ENCODE measurements around the gene C12orf76. TPM values are rescaled to one million over a fixed set of nuclear protein-coding genes. Genes with fewer than 3 reads are reported as not detected.

C12orf76 gene
- total and polyA plus RNA-seq, 9 of the 15 experiments (the other 6 are each of a cell fraction or from before 2014, with no cell fraction given): 6.3 to 38.6 (median 12.3) TPM

- FAIRE-seq (no peak), DNase-seq (ENCODE audit: extremely low read depth in 1 of 4, low spot score in 3 of 4) (no peak), ATAC-seq (no peak)
- 89% methylated on average over 7 of the region's 7 CpGs for WGBS (ENCODE audit: insufficient coverage, low coverage, missing lambda C conversion rate)
- Histone ChIP-seq H2AFZ (ENCODE audit: low read depth, low read length) (no peak overlapping the region), H3K4me3 (no peak overlapping the region), H3K36me3 (ENCODE audit: control insufficient read depth, insufficient read depth, low read length) (peaks cover 62% of the 10 kb centered on the region), H3K9ac (ENCODE audit: insufficient read depth in 1 of 2, low read depth in 2 of 2, low read length in 2 of 2) (no peak overlapping the region), H3K79me2 (ENCODE audit: control insufficient read depth, insufficient read depth, low read length) (peaks cover 3% of the 10 kb centered on the region; the same call in 1 of the 3 replicates), H4K20me1 (replicated peaks; ENCODE audit: control insufficient read depth, insufficient read depth, low read length) (no peaks in the 10 kb centered on the region), H3K27me3 (ENCODE audit: control insufficient read depth in 2 of 2, insufficient read depth in 2 of 2, low read length in 2 of 2) (no peaks in the 10 kb centered on the region), H3K27ac (ENCODE audit: extremely low read depth, low read depth, low read length) (no peak overlapping the region), H3K9me3 (replicated peaks; ENCODE audit: control insufficient read depth, insufficient read depth, low read depth, low read length) (no peaks in the 10 kb centered on the region), H3K9me1 (ENCODE audit: control insufficient read depth, insufficient read depth, low read length) (no peaks in the 10 kb centered on the region), H3K4me1 (replicated peaks in 1 of 2; ENCODE audit: control insufficient read depth in 2 of 2, insufficient read depth in 2 of 2, low read length in 2 of 2) (peaks cover 0 to 19% of the 10 kb centered on the region in 2 experiments; a peak in 4 of 5 replicates), H3K4me2 (ENCODE audit: insufficient read depth, low read length) (no peak overlapping the region)
- no TSS peak for BruUV-seq (replicated peaks)
- intact Hi-C loops (cut with micrococcal nuclease): no loop called here
- ChIA-PET POLR2A (interaction anchor here (0.6 kb wide), 1 partner anchor 12 kb away, joined by 3 read pairs; no protein-coding TSS in a partner anchor), CTCF (ENCODE audit: low intra/inter-chr PET ratio) (interaction anchor here (0.9 kb wide), 1 partner anchor 65 kb away, joined by 5 read pairs; no protein-coding TSS in a partner anchor)
- in situ Hi-C loops (cut with MboI): no loop called here
- no peak for TF ChIP-seq MXI1 (IDR thresholded peaks at IDR 0.05; ENCODE audit: low read depth, low read length)
- no peak for TF ChIP-seq ZNF609 (CRISPR knock-in tag; IDR thresholded peaks at IDR 0.05; ENCODE audit: borderline replicate concordance)
- no peak for TF ChIP-seq TRIM24 (IDR thresholded peaks at IDR 0.05)
- no peak for TF ChIP-seq ATF6 (CRISPR knock-in tag; IDR thresholded peaks at IDR 0.05)
- no peak for TF ChIP-seq NFIC (IDR thresholded peaks at IDR 0.05)
- no peak for TF ChIP-seq KDM1A (IDR thresholded peaks at IDR 0.05)
- TF ChIP-seq SMARCA5 (IDR thresholded peaks at IDR 0.05): no peak
- no peak for TF ChIP-seq ZNF146 (CRISPR knock-in tag; IDR thresholded peaks at IDR 0.05; ENCODE audit: unreplicated experiment)
- TF ChIP-seq THRB (CRISPR knock-in tag; conservative IDR thresholded peaks at IDR 0.05): no peak
- TF ChIP-seq TEAD1 (CRISPR knock-in tag; IDR thresholded peaks at IDR 0.05): no peak
- TF ChIP-seq SIRT6 (IDR thresholded peaks at IDR 0.05; ENCODE audit: low read depth, low read length): no peak
- no peak for TF ChIP-seq HMG20A (CRISPR knock-in tag; conservative IDR thresholded peaks at IDR 0.05)
- no peak for TF ChIP-seq ZNF512 (tag; IDR thresholded peaks at IDR 0.05)
Observed at GRCh38 chr12:110035534-110036104, 12.7 kb downstream of the C12orf76 start.

Measured in K562 (cell line).